GM12872 (cell line): ENCODE measurements around the gene RTL10.

Experiments used
- TF ChIP-seq, protein P1 (sequence below): IDR thresholded peaks from 3 replicates; pipeline ENCODE4 v1.5.1; 2011; ENCODE audit warnings: low read depth, mild to moderate bottlenecking, low read length, moderate library complexity; ENCODE audit not compliant: insufficient read depth

The RTL10 gene

DNA sequence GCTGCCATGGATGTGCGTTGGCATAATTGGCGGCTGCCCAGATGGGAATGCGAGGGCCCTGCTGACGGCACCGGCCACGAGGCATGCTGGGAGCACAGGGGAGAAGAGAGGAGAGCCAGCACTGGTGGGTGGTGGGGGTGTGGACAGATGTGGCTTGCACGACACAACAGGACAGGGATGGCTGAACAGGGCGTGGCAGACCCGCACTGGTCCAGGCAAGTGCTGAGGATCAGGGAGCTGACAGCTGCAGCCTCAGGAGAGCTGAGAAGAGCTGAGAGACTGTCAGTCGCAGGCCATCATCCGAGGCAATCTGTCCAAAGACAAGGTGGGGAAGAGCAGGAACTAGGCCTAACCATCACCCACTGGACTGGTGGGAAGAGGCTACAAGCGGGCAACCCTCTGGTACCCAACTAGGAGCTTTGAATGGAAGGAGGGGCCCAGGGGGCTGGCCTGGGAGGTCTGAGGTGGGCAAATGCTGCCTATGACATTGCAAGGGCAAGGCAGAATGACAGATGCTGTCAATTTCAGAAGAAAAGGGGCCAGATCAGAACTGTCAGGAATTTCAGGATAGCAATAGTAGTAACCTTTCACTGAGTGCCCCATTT, 2.4 kb downstream of the RTL10 start:
- TF ChIP-seq, protein P1, sequence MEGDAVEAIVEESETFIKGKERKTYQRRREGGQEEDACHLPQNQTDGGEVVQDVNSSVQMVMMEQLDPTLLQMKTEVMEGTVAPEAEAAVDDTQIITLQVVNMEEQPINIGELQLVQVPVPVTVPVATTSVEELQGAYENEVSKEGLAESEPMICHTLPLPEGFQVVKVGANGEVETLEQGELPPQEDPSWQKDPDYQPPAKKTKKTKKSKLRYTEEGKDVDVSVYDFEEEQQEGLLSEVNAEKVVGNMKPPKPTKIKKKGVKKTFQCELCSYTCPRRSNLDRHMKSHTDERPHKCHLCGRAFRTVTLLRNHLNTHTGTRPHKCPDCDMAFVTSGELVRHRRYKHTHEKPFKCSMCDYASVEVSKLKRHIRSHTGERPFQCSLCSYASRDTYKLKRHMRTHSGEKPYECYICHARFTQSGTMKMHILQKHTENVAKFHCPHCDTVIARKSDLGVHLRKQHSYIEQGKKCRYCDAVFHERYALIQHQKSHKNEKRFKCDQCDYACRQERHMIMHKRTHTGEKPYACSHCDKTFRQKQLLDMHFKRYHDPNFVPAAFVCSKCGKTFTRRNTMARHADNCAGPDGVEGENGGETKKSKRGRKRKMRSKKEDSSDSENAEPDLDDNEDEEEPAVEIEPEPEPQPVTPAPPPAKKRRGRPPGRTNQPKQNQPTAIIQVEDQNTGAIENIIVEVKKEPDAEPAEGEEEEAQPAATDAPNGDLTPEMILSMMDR: no peak

DNA sequence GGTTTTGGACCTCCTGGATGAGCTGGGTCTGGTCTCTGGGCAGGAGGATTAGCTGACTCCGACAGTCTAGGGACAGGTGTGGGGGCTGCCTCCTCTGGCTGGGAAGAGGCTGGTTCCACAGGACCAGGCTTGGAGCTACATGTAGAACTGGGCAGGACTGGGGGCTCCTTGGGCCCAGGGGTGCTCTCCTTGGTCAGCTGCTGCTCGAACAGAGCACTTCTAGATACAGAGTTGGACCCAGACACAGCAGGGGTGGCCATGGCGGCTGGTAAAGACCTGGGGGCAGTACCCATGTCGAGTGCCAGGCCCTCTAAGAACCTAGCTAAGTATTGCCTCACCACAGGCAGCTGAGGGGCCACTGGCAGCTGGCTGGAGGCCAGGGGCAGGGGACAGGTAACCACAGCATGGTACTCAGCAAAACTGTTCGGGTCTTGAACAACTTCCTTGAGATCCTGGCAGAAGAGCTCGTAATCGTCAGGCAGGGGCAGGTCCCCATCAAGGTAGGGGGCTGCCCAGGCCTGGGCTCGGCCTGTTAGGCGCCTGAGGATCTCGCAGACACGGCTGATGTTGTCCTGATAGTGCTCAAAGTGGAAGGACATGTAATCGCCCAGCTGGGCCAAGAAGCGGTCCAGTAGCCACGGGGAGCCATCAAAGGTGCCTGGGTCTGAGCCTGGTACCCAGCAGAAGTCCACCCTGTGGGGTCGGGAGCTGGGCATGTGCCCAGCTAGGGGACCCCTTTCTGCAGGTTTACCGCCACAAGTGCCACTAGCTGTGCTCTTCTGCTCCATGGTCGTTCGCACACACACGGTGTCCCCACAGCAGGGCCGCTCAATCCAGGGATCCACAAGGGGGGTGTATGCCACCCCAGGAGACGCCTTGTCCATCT, 3.1 kb downstream of the RTL10 start:
- TF ChIP-seq, protein P1: no peak

DNA sequence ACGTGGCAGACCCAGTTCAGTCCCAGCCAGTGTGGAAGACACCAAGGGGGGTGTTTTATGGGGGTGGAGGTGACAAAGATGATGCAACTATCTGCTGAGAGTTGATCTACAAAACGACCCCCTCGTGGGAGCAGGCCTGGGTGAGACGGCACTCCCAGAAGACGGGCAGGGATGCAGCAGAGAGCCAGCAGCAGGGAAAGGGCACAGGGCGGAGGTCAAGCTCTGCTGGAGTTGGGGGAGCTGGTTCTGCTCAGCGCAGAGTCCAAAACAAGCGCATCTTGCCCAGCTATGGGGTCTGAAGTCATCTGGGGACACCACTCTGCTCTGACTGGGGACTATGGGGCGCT, 3.9 kb downstream of the RTL10 start:
- TF ChIP-seq, protein P1: no peak

DNA sequence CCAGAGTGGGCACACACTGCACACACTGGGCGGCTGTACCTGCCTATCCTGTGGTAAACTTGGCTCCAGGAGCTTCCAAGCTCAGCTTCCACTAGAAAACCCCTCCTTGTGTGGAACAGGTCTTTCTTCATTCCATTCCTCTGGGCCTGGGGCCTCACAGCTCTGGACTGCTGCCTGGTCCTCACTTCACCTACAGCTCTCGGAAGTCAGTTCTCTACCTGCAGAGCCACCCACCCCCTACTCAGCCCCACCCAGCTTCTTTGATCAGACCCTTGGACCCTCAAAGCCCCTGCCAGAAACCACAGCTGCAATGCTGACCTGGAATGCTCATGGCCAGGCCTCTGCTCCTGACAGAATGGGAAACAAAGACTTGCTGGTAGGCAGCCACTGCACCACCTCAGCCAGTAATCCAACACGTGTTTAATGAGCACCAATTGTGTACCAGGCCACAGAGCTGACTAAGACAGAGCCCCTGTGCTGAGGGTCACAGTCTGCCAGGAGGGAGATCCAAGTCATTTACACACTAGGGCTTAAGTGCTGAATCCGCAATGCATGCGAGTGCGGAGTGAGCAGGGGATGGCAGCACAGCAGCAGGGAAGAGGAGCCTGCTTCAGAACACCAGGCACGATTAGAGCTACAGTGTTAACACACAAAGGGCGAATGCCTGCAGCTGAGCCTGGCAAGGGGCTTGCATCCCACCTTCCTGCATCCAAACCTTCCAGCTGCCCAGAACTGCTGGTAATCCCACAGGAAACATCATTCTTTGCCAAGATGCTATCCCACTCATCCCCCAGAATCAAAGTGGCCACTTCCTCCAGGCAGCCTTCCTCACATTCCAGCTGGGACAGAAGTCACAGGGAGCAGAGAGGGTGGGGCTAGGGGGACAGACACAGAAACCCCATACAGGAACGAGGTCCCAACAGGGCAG, 4.6 kb downstream of the RTL10 start:
- TF ChIP-seq, protein P1: no peak

DNA sequence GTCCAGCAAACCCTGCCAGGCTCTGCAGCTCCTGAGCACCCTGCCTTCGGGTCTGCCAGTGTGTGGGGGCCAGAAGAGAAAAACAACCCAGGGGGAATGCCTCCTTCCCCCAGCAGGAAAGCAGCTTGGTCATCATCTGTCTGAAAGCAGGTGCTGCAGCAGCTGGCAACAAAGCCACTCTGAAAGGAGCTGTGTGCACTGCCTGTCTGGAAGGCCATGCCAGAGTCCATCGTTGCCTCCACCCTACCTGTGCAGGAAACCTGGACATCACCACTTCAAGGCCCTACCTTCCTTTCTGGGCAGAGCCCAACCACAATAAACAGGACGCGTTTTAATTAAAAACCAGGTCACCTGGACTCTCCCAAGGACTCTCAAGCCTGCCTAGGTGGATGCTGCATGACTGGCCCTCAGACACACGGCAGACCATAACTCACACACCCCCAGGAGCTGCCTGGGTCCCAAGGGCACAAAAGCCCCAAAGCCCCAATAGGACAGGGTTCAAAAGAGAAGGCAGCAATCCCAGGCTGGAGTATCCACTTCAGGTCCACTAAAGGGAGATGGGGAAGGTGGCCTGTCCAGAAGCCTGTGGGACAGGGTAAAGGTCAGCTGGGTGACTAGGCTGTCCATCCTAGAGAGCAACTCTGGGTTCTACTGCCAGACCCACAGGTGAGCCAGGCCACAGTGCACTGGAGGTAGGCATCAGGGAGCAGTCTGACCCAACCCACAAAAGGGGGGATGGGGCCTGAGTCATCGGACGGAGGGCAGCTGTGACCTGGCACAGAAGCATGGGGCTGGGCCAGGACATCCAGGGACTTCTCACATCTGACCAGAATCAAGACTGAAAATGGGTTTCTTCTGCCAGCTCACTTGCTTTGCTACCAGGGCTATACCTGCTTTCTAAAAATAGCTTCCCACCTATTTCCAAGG, 6.1 kb downstream of the RTL10 start:
- TF ChIP-seq, protein P1: no peak

DNA sequence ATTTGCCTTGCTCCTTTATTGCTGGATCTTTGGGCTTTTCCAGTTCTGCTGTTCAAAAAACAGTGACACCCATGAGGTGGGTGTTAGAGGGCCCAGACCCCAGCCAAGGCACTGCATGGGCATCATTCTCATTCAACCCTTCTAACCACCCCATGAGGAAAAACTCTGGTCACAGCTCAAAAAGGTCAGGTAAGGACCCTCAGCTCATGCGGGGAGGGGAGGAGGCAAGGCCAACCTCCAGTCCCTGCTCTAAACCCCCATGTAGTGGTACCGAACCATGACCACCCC, 7.4 kb downstream of the RTL10 start:
- TF ChIP-seq, protein P1: no peak
